Left ventricle myocardium inferior (tissue), 1 donor: ENCODE results near the gene SYNRG. TPM values are rescaled to one million over a fixed set of nuclear protein-coding genes. Genes with fewer than 3 reads are reported as not detected.

Experiments
- DNase-seq: peaks from one replicate; pipeline ENCODE4 v3.0.0-alpha.2; 2020
- H3K27ac ChIP-seq: fragments of 200-600 bp; replicated peaks from 2 replicates; pipeline ENCODE4 v1.8.0; 2021
- H3K27me3 ChIP-seq: fragments of 200-600 bp; 2 replicates; pipeline ENCODE4 v1.8.0; 2021; ENCODE audit warnings: low read depth
- H3K36me3 ChIP-seq: fragments of 200-600 bp; 2 replicates; pipeline ENCODE4 v1.8.0; 2021
- H3K4me1 ChIP-seq: fragments of 200-600 bp; 2 replicates; pipeline ENCODE4 v1.8.0; 2021
- H3K4me3 ChIP-seq: fragments of 200-600 bp; 2 replicates; pipeline ENCODE4 v1.8.0; 2021; ENCODE audit warnings: mild to moderate bottlenecking, moderate library complexity
- H3K9me3 ChIP-seq: fragments of 200-600 bp; replicated peaks from 2 replicates; pipeline ENCODE4 v1.8.0; 2021
- CTCF ChIP-seq: fragments of 200-600 bp; IDR thresholded peaks from 2 replicates; pipeline ENCODE4 v1.8.0; 2021; ENCODE audit warnings: antibody characterized with exemption, mild to moderate bottlenecking, borderline replicate concordance
- intact Hi-C: fragments of 100-400 bp; cut with micrococcal nuclease; formaldehyde crosslinking; loops from one replicate; pipeline ENCODE4 v1.11.0; 2022
- total RNA-seq: library from RNA; stranded (reverse); fragmentation: NEBNext Ultra II Directional; extraction: Animal tissue kit (Norgen Biotek cat#: 25700); gene quantifications from one replicate; pipeline ENCODE4 v1.2.1, GENCODE V29; 2021
- donor health status: DM: no; HTN: yes; CAD: no; lungs with severe emphysema.

The SYNRG gene
- total RNA-seq, 1 donor from 2014 or later = 33.0 TPM

GRCh38 chr17:37527249-37527851 lies 81.9 kb downstream of the SYNRG start:
- H3K4me1 ChIP-seq = no peaks in the 10 kb centered on the region
- intact Hi-C loops = no loop called here
- DNase-seq = no peak
- H3K4me3 ChIP-seq = no peak overlapping the region
- H3K9me3 ChIP-seq = no peaks in the 10 kb centered on the region
- TF ChIP-seq CTCF = peak; percentile 65
- peaks cover 86% of the 10 kb centered on the region for H3K36me3 ChIP-seq
- H3K27me3 ChIP-seq = no peaks in the 10 kb centered on the region
- no peak overlapping the region for H3K27ac ChIP-seq

- no peak overlapping the region for H3K4me3 ChIP-seq
- peaks cover 77% of the 10 kb centered on the region for H3K36me3 ChIP-seq
- H3K27ac ChIP-seq = no peak overlapping the region
- intact Hi-C loops = no loop called here
- no peaks in the 10 kb centered on the region for H3K9me3 ChIP-seq
- TF ChIP-seq CTCF = no peak
- peaks cover 10% of the 10 kb centered on the region for H3K4me1 ChIP-seq
- no peak for DNase-seq
- H3K27me3 ChIP-seq = no peaks in the 10 kb centered on the region
These were observed 85.5 kb downstream of the SYNRG start for GRCh38 chr17:37523715-37524219.

GRCh38 chr17:37521821-37522220 lies 87.4 kb downstream of the SYNRG start:
- Histone ChIP-seq H3K4me1 (peaks cover 10% of the 10 kb centered on the region), H3K27me3 (no peaks in the 10 kb centered on the region), H3K36me3 (peaks cover 81% of the 10 kb centered on the region), H3K9me3 (no peaks in the 10 kb centered on the region), H3K27ac (peak overlapping the region; percentile 40), H3K4me3 (no peak overlapping the region)
- no peak for TF ChIP-seq CTCF
- intact Hi-C loops = no loop called here
- DNase-seq = no peak

- intact Hi-C loops = no loop called here
- Histone ChIP-seq H3K9me3 (no peaks in the 10 kb centered on the region), H3K27me3 (no peaks in the 10 kb centered on the region), H3K27ac (no peak overlapping the region), H3K4me1 (peaks cover 20% of the 10 kb centered on the region), H3K36me3 (peaks cover 71% of the 10 kb centered on the region), H3K4me3 (no peak overlapping the region)
- TF ChIP-seq CTCF = no peak
- no peak for DNase-seq
These were observed 89.0 kb downstream of the SYNRG start for GRCh38 chr17:37520174-37520573.

GRCh38 chr17:37519251-37519985 lies 89.8 kb downstream of the SYNRG start:
- Histone ChIP-seq H3K27ac (no peak overlapping the region), H3K4me1 (peaks cover 20% of the 10 kb centered on the region), H3K27me3 (no peaks in the 10 kb centered on the region), H3K9me3 (no peaks in the 10 kb centered on the region), H3K4me3 (no peak overlapping the region), H3K36me3 (peaks cover 63% of the 10 kb centered on the region)
- intact Hi-C loops = no loop called here
- no peak for TF ChIP-seq CTCF
- DNase-seq = no peak
